HepG2 (cell line): ENCODE results near the gene PLPPR2. TPM values are rescaled to one million over a fixed set of nuclear protein-coding genes. Genes with fewer than 3 reads are reported as not detected.
A peak's percentile ranks its signal among the peaks of the same experiment; 100 is the strongest.

Experiments used
- ARID2 ChIP-seq: sonication (generic); formaldehyde crosslinking; IDR thresholded peaks from 2 replicates; pipeline ENCODE4 v1.8.1; 2022; ENCODE audit warnings: mild to moderate bottlenecking, missing genetic modification reagents, borderline replicate concordance
- ATF4 ChIP-seq, 2 experiments: fragments of 450-650 bp in 1 of 2; sonication (generic) in 1 of 2; formaldehyde crosslinking; IDR thresholded peaks; 2 replicates each; pipeline versions ENCODE4 v1.5.0 to v1.8.0; 2020 to 2022; ENCODE audit warnings: mild to moderate bottlenecking in 1 of 2, missing genetic modification reagents in 1 of 2
- DR1 ChIP-seq: sonication (generic); formaldehyde crosslinking; IDR thresholded peaks from 2 replicates; pipeline ENCODE4 v1.8.0; 2021; ENCODE audit warnings: mild to moderate bottlenecking, missing genetic modification reagents, inconsistent platforms
- KDM3A ChIP-seq: IDR thresholded peaks from 2 replicates; pipeline ENCODE4 v1.6.1; 2018; ENCODE audit warnings: low read depth, missing compliant biosample characterization
- MAZ ChIP-seq, 2 experiments: sonication (generic) in 1 of 2; formaldehyde crosslinking in 1 of 2; IDR thresholded peaks; 2 replicates each; pipeline versions ENCODE4 v1.5.0 to v1.6.1; 2012 to 2020; ENCODE audit warnings: low read depth in 2 of 2, mild to moderate bottlenecking in 2 of 2, borderline replicate concordance in 1 of 2, improper control_type of control experiment in 1 of 2, low read length in 1 of 2, missing genetic modification reagents in 1 of 2, moderate library complexity in 1 of 2
- MBNL3 ChIP-seq: fragments of 250-450 bp; sonication (Bioruptor Pico); conservative IDR thresholded peaks from 2 replicates; pipeline ENCODE4 v1.8.0; 2022; ENCODE audit warnings: mild to moderate bottlenecking, inconsistent platforms
- PHB2 ChIP-seq: fragments of 450-650 bp; IDR thresholded peaks from 2 replicates; pipeline ENCODE4 v1.6.1; 2018; ENCODE audit not compliant: partially characterized antibody
- PLSCR1 ChIP-seq: sonication (generic); formaldehyde crosslinking; IDR thresholded peaks from 2 replicates; pipeline ENCODE4 v1.5.0; 2020; ENCODE audit warnings: missing genetic modification reagents, mild to moderate bottlenecking, borderline replicate concordance
- RERE ChIP-seq: IDR thresholded peaks from 2 replicates; pipeline ENCODE4 v1.6.1; 2016; ENCODE audit warnings: low read depth, missing genetic modification reagents, missing compliant biosample characterization
- SAFB2 ChIP-seq: sonication (generic); formaldehyde crosslinking; IDR thresholded peaks from 2 replicates; pipeline ENCODE4 v1.5.1; 2020; ENCODE audit warnings: missing genetic modification reagents, low read depth, mild to moderate bottlenecking, borderline replicate concordance
- SMAD1 ChIP-seq: sonication (generic); formaldehyde crosslinking; IDR thresholded peaks from 2 replicates; pipeline ENCODE4 v1.4.0; 2020; ENCODE audit warnings: missing genetic modification reagents, low read depth, mild to moderate bottlenecking, borderline replicate concordance
- SP2 ChIP-seq: sonication (generic); formaldehyde crosslinking; IDR thresholded peaks from 2 replicates; pipeline ENCODE4 v1.5.1; 2020; ENCODE audit warnings: mild to moderate bottlenecking, missing genetic modification reagents
- TARDBP ChIP-seq: sonication (generic); formaldehyde crosslinking; IDR thresholded peaks from 2 replicates; pipeline ENCODE4 v1.8.0; 2022; ENCODE audit warnings: mild to moderate bottlenecking, missing genetic modification reagents
- ZBTB33 ChIP-seq: sonication (generic); formaldehyde crosslinking; IDR thresholded peaks from 2 replicates; pipeline ENCODE4 v1.4.0; 2020; ENCODE audit warnings: missing genetic modification reagents
- ZFP62 ChIP-seq: sonication (generic); formaldehyde crosslinking; IDR thresholded peaks from 2 replicates; pipeline ENCODE4 v1.4.0; 2020; ENCODE audit warnings: missing genetic modification reagents
- ZNF329 ChIP-seq: sonication (generic); formaldehyde crosslinking; IDR thresholded peaks from 2 replicates; pipeline ENCODE4 v1.9.0; 2021; ENCODE audit warnings: low read depth, mild to moderate bottlenecking, missing genetic modification reagents
- polyA plus RNA-seq, 8 experiments: library from polyadenylated mRNA; depleted of rRNA in 3 of 8; stranded (reverse) in 7 of 8; unstranded in 1 of 8; fragments of >200 nt; fragmentation: Illumina TruSeq in 4 of 8; extraction: Trizol in 4 of 8; gene quantifications; 2 replicates each; pipeline versions ENCODE4 v1.2.1 to v1.2.3, GENCODE V29; 2011 to 2016; ENCODE audit warnings: low read depth in 4 of 8, missing spikeins in 1 of 8, mixed read lengths in 1 of 8; ENCODE audit not compliant: insufficient read depth in 1 of 8
- total RNA-seq, 5 experiments: library from RNA; depleted of rRNA; stranded (reverse); fragments of >200 nt; fragmentation: Illumina TruSeq; extraction: Trizol; gene quantifications; 2 replicates each; pipeline ENCODE4 v1.2.3, GENCODE V29; 2016; ENCODE audit warnings: low read depth in 1 of 5

The PLPPR2 gene
- total and polyA plus RNA-seq, 2 of the 13 experiments (the other 11 are each of a cell fraction or from before 2014, with no cell fraction given) = 1.5 to 2.1 TPM

GRCh38 chr19:11375143-11375948, 20.1 kb downstream of the PLPPR2 start (continued):
- TF ChIP-seq RERE (CRISPR knock-in tag) (no peak), PHB2 (no peak), KDM3A (0 out of 2 replicates have a peak, but pooled peaks have one; percentile 2), ZBTB33 (CRISPR knock-in tag) (no peak), TARDBP (no peak), DR1 (CRISPR knock-in tag) (no peak), MBNL3 (no peak), SP2 (CRISPR knock-in tag) (no peak), ARID2 (CRISPR knock-in tag) (no peak), ZFP62 (CRISPR knock-in tag) (no peak), ATF4 (CRISPR knock-in tag; IDR thresholded peaks at IDR 0.05) (no peak), SAFB2 (peak; percentile 31; the same call in 1 of the 2 replicates), PLSCR1 (CRISPR knock-in tag) (no peak), MAZ (IDR thresholded peaks at IDR 0.05; ENCODE audit: borderline replicate concordance, low read depth, low read length) (no peak), MAZ (CRISPR knock-in tag; IDR thresholded peaks at IDR 0.05; ENCODE audit: low read depth) (no peak; the same call in 1 of the 2 replicates), SMAD1 (CRISPR knock-in tag) (no peak), ZNF329 (0 out of 2 replicates have a peak, but pooled peaks have one; percentile 49)
